ENCODE results near the gene CCDC197.

DNA sequence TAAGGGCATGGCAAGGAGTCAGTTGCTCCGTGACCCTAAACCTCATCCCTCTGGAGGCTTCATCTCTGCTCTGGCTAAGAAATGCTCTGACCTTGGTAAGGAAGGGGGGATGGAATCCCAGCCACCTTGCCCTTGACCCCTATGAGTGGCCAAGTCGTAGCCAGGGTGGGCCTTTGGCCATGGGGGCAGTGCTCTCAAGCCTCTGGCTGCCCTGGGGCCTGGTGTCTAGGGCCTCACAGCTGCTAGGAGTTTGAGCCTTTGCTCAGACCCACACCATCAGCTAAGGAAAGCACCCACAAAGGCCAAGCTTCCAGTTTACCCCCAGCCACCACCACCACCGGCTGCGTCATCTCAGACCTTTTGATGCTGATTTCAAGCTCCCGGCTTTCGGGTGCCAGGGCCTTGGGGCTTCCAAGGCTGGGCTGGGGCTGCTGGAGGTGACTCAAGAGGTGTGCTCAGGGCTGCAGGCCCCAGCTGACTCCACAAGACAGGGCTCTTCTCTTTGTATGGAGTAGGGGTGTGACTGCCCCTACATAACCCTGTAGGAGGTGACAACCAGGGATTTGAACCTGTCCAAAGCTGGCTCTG is 24.4 kb upstream of the CCDC197 start:
- TF ChIP-seq, protein P1, sequence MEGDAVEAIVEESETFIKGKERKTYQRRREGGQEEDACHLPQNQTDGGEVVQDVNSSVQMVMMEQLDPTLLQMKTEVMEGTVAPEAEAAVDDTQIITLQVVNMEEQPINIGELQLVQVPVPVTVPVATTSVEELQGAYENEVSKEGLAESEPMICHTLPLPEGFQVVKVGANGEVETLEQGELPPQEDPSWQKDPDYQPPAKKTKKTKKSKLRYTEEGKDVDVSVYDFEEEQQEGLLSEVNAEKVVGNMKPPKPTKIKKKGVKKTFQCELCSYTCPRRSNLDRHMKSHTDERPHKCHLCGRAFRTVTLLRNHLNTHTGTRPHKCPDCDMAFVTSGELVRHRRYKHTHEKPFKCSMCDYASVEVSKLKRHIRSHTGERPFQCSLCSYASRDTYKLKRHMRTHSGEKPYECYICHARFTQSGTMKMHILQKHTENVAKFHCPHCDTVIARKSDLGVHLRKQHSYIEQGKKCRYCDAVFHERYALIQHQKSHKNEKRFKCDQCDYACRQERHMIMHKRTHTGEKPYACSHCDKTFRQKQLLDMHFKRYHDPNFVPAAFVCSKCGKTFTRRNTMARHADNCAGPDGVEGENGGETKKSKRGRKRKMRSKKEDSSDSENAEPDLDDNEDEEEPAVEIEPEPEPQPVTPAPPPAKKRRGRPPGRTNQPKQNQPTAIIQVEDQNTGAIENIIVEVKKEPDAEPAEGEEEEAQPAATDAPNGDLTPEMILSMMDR (conservative IDR thresholded peaks at IDR 0.05; ENCODE audit: low read length) = no peak
- TF ChIP-seq EZH2phosphoT487 (IDR thresholded peaks at IDR 0.05; ENCODE audit: borderline replicate concordance, low read depth, low read length) = no peak

Measured in OCI-LY7 (cell line).